GM10266 (cell line): ENCODE results near the gene SV2C.
"Not testable (repeated sequence)": the region's sequence is repeated elsewhere in the genome, so short reads cannot be mapped to it uniquely, and the experiment has no call there.

ENCODE experiments used
- DNase-seq: peaks from one replicate; pipeline ENCODE4 v3.0.0; 2012; ENCODE audit errors: extremely low spot score
- CTCF ChIP-seq: IDR thresholded peaks from 2 replicates; pipeline ENCODE4 v1.5.1; 2012; ENCODE audit warnings: mild to moderate bottlenecking, low read depth; ENCODE audit not compliant: control insufficient read depth, insufficient read depth; ENCODE audit errors: missing control alignments

SV2C gene

GRCh38 chr5:76314643-76315042, 231.5 kb downstream of the SV2C start:
- TF ChIP-seq CTCF: no peak
- DNase-seq: no peak

GRCh38 chr5:76319673-76320072, 236.5 kb downstream of the SV2C start:
- DNase-seq: no peak
- no peak for TF ChIP-seq CTCF

- DNase-seq: not testable (repeated sequence)
Measured at GRCh38 chr5:76323494-76323893, 240.3 kb downstream of the SV2C start.

DNA sequence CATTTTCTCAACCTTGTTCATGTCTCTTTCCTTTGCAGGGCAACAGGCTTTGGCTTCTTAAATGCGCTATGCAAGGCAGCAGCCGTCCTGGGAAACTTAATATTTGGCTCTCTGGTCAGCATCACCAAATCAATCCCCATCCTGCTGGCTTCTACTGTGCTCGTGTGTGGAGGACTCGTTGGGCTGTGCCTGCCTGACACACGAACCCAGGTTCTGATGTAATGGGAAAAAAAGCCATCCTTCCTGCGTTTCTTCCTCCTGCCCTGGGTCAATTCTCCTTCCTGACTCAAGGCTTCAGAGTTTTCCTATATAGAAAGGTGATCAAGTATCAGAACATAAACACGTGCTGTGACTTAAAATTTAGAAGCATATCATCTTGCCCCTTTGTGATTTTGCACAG, 242.1 kb downstream of the SV2C start:
- no peak for DNase-seq
- TF ChIP-seq CTCF: no peak

- DNase-seq: no peak
- no peak for TF ChIP-seq CTCF
Measured at GRCh38 chr5:76325876-76326491, 242.8 kb downstream of the SV2C start.

GRCh38 chr5:76326577-76327302, 243.6 kb downstream of the SV2C start:
- TF ChIP-seq CTCF: no peak
- DNase-seq: no peak

DNA sequence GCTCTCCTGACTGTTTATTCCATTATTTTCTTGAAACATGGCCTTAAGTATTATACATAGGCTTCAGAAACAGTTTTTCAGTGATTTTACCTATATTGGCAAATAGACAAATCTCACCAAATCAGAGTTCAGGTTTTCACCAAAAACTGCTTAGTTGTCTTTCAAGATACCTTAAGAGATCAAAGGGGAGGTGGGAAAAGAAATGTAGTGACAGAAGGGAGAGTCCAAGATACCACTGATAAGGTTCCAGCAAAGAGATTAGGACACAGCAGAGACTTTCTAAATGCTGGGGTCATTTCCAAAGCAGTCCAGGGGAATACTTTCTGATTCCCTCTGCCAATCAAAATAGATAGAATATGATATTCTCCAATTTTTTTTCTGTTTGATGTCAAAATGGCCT, 246.2 kb downstream of the SV2C start:
- DNase-seq: no peak
- TF ChIP-seq CTCF: no peak
